ENCODE data around the gene STIL.
"Not testable (repeated sequence)": the region's sequence is repeated elsewhere in the genome, so short reads cannot be mapped to it uniquely, and the experiment has no call there.

STIL gene

GRCh38 chr1:47203504-47203903, 110.4 kb downstream of the STIL start:
- DNase-seq; intact Hi-C loops (cut with DNase I): not testable (repeated sequence)

- intact Hi-C loops (cut with DNase I): no loop called here
- DNase-seq: peak in 1 of 10 donors; percentile 14
These were observed 112.8 kb downstream of the STIL start for GRCh38 chr1:47201179-47201578.
